ENCODE measurements around the gene DNER.
"Not testable (repeated sequence)": the region's sequence is repeated elsewhere in the genome, so short reads cannot be mapped to it uniquely, and the experiment has no call there.

The DNER gene, protein sequence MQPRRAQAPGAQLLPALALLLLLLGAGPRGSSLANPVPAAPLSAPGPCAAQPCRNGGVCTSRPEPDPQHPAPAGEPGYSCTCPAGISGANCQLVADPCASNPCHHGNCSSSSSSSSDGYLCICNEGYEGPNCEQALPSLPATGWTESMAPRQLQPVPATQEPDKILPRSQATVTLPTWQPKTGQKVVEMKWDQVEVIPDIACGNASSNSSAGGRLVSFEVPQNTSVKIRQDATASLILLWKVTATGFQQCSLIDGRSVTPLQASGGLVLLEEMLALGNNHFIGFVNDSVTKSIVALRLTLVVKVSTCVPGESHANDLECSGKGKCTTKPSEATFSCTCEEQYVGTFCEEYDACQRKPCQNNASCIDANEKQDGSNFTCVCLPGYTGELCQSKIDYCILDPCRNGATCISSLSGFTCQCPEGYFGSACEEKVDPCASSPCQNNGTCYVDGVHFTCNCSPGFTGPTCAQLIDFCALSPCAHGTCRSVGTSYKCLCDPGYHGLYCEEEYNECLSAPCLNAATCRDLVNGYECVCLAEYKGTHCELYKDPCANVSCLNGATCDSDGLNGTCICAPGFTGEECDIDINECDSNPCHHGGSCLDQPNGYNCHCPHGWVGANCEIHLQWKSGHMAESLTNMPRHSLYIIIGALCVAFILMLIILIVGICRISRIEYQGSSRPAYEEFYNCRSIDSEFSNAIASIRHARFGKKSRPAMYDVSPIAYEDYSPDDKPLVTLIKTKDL

GRCh38 chr2:229714080-229714735, at the start of gene DNER:
Gene DNER, minus strand, starts transcription at chr2:229714555. Its CDS starts 132 bp downstream, at chr2:229714423.
- in situ Hi-C loops (cut with HindIII; ENCODE audit: low sequenced_read_pairs): no loop called here

- in situ Hi-C loops (cut with HindIII; ENCODE audit: low sequenced_read_pairs): no loop called here
Observed at GRCh38 chr2:229761663-229762062, 47.3 kb upstream of the DNER start.

DNA sequence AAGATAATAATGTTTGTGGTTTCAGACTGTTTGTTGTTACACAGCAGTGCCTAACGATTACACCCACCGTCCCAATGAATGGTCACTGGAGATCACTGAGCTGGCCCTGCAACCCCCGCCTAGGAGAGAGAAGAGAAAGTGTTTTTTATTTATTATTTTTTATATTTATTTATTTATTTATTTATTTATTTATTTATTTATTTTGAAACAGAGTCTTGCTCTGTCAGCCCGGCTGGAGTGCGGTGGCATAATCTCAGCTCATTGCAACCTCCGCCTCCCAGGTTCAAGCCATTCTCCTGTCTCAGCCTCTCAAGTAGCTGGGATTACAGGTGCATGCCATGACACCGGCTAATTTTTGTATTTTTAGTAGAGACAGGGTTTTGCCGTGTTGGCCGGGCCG, 43.1 kb upstream of the DNER start:
- in situ Hi-C loops (cut with HindIII; ENCODE audit: low sequenced_read_pairs): not testable (repeated sequence)

GRCh38 chr2:229752970-229753729, 38.8 kb upstream of the DNER start:
- in situ Hi-C loops (cut with HindIII; ENCODE audit: low sequenced_read_pairs): no loop called here

DNA sequence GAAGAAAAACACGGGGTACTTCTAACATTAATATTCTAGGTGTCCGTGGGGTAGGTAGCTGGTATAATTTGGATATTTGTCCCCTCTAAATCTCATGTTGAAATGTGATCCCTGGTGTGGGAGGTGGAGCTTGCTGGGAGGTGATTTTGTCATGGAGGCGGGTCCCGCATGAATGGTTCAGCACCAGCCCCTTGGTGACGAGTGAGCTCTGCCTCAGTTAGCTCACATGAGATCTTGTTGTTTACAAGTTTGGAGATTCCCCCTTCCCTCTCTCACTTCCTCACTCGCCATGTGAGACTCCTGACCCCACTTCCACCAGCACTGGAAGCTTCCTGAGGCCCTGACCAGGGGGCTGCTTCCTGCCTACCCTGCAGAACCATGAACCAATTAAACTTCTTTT, 35.4 kb upstream of the DNER start:
- in situ Hi-C loops (cut with HindIII; ENCODE audit: low sequenced_read_pairs): no loop called here

DNA sequence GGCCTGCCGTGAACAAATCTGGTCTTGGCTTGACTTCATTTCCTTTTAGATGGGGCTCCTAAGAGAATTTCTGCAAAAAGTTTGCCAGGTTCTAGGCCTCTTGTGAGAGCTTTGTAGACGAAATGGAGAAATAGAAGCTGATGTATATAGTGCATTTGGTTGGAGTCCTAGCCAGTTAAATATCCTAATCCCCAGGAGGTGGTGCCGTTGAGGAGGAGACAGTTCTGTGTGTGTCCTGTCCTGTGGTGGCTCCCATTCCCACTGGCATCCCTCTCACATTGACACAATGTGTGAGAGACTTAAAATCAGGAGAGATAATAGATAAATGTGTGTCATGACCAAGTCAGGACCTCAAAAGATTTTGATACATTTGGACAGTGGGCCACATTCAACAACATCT, 34.6 kb upstream of the DNER start:
- in situ Hi-C loops (cut with HindIII; ENCODE audit: low sequenced_read_pairs): no loop called here

DNA sequence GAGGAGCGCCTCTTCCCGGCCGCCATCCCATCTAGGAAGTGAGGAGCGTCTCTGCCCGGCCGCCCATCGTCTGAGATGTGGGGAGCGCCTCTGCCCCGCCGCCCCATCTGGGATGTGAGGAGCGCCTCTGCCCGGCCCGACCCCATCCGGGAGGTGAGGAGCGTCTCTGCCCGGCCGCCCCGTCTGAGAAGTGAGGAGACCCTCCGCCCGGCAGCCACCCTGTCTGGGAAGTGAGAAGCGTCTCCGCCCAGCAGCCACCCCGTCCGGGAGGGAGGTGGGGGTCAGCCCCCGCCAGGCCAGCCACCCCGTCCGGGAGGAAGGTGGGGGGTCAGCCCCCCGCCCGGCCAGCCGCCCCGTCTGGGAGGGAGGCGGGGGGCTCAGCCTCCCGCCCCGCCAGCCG, 28.3 kb upstream of the DNER start:
- in situ Hi-C loops (cut with HindIII; ENCODE audit: low sequenced_read_pairs): not testable (repeated sequence)

DNA sequence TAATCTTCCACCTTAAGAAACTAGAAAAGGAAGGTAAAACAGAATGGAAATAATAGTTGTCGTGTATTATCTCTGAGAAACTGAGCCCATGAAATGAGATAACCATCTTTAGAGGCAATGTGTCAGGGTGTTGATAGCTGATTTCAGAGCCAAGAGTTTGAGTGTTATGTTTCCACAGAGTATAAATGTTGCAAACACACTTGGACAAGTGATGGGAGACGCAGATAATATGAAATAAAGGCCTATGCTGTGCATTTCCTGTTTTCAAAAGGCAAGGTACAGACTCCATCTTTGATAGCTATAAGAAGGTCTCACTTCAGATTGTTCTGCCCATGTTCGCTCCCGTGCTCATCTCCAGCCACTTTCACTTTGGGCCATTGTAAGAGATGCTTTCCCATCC, 25.9 kb upstream of the DNER start:
- in situ Hi-C loops (cut with HindIII; ENCODE audit: low sequenced_read_pairs): no loop called here

GRCh38 chr2:229738024-229738625, 23.8 kb upstream of the DNER start:
- in situ Hi-C loops (cut with HindIII; ENCODE audit: low sequenced_read_pairs): no loop called here

GRCh38 chr2:229734410-229734809, 20.1 kb upstream of the DNER start:
- in situ Hi-C loops (cut with HindIII; ENCODE audit: low sequenced_read_pairs): no loop called here

- in situ Hi-C loops (cut with HindIII; ENCODE audit: low sequenced_read_pairs): no loop called here
Observed at GRCh38 chr2:229733611-229734245, 19.4 kb upstream of the DNER start.

- in situ Hi-C loops (cut with HindIII; ENCODE audit: low sequenced_read_pairs): no loop called here
Observed at GRCh38 chr2:229732897-229733296, 18.5 kb upstream of the DNER start.

- in situ Hi-C loops (cut with HindIII; ENCODE audit: low sequenced_read_pairs): no loop called here
Observed at GRCh38 chr2:229731916-229732315, 17.6 kb upstream of the DNER start.

DNA sequence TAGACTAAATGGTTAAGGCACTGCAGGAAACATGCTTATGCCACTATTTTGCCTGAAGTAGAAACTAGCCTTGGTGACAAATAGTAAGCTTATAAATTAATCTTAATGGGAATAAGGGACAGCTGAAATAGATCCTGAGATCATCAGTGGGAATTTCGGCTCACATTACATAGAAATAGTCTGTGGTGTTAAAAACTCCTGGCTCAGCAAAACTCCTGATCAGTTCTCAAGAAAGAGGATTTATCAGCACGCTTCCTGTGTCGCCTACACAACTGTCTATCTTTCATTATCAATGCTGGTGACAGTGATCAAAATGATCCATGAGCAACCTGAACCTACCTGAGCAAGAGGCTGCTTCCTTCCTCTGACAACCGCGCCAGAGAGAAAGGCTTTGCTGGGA, 17.0 kb upstream of the DNER start:
- in situ Hi-C loops (cut with HindIII; ENCODE audit: low sequenced_read_pairs): no loop called here

DNA sequence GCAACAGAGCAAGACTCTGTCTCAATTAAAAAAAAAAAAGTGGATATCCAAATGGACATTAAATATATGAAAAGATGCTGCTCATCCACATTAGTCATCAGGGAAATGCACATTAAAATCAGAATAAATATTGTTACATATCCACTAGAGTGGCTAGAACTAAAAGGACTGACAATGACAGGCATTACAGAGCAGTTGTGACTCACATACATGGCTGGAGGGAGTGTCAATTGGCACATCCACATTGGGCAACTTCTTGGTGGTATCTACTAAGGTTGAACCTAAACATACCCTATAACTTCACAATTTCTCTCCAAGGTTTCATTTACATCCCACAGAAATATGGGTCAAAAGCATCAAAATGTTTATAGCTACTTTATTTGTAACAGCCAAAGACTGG, 14.0 kb upstream of the DNER start:
- in situ Hi-C loops (cut with HindIII; ENCODE audit: low sequenced_read_pairs): no loop called here

DNA sequence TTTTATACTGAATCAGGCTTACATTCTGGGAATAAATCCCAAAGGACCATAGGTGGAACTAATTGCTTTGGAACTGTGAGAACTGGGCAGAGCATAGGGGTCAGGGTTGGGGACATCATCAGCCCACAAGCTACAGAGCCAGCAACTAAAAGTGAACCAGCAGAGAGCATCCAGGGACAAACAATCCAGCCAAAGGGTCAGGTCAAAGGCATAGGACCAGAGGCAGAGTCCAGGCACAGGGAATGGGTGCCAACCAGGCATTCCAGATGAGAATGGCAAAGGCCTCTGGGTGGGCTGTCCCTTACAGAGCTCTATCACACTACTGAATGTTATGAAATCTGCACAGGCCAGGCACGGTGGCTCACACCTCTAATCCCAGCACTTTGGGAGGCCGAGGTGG, 12.3 kb upstream of the DNER start:
- in situ Hi-C loops (cut with HindIII; ENCODE audit: low sequenced_read_pairs): no loop called here

GRCh38 chr2:229725716-229726574, 11.6 kb upstream of the DNER start:
- in situ Hi-C loops (cut with HindIII; ENCODE audit: low sequenced_read_pairs): no loop called here

- in situ Hi-C loops (cut with HindIII; ENCODE audit: low sequenced_read_pairs): not testable (repeated sequence)
Observed at GRCh38 chr2:229723192-229723591, 8.8 kb upstream of the DNER start.

GRCh38 chr2:229719926-229720647, 5.7 kb upstream of the DNER start:
- in situ Hi-C loops (cut with HindIII; ENCODE audit: low sequenced_read_pairs): no loop called here

Data from endothelial cell of hepatic sinusoid (primary cell).